ENCODE data around the gene ERRFI1.

ERRFI1 gene

GRCh38 chr1:8020032-8020431, 6.1 kb downstream of the ERRFI1 start:
- in situ Hi-C loops (cut with MboI; ENCODE audit: low sequenced_read_pairs): no loop called here

DNA sequence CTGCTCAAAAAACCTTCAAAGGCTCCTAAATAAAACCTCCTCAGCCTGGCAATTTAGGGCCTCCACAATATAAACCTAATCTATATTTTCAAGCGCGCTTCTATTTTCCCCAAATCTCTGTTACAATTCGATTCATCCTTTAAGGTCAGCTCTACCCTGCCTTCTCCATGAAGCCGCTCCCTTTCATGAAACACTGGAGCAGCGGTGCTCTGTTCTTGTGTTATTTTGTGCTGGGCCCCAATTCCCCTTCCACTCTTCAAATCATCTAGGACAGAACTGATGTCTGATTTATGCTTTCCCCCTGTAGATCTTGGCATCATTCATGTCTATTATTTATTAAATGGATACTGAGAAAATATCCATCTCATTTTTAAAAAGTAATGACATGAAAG, 6.9 kb downstream of the ERRFI1 start:
- in situ Hi-C loops (cut with MboI; ENCODE audit: low sequenced_read_pairs): loop anchor here (10.0 kb wide), 2 partner anchors 326 to 354 kb away; no protein-coding TSS in a partner anchor

- in situ Hi-C loops (cut with MboI; ENCODE audit: low sequenced_read_pairs): loop anchor here (10.0 kb wide), 2 partner anchors 326 to 354 kb away; no protein-coding TSS in a partner anchor
These were observed 7.4 kb downstream of the ERRFI1 start for GRCh38 chr1:8018492-8019228.

DNA sequence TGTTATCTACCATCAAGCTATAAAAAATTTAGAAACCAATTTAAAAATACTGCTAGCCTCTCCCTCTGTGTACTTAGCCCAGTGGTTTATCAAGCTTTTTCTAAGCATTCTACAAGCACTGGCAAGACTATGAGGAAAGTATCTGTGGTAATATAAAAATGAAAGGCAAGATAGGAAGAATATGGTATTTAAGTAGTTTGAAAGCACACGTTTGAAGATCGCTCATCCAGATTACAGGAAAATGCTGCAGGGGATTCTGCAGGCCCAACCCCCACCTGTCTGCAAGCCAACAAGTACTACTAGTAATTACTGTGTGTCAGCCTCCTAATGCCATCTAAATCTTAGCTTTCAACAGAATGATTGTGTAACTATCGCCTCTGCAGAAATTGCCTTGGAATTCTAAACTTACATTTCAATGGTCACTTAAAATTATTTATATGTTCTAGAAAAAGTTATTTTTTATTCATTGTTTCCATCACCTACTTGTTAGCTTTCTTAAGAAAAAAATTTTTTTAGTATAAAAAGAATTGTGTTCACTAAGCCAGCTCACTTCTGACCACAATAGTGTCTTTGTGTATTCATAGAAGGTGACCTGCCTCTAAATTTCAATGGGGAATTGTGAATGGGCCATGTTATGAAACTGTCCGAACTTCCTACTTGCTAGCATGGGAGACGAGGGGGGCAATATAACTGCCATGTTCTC, 8.5 kb downstream of the ERRFI1 start:
- in situ Hi-C loops (cut with MboI; ENCODE audit: low sequenced_read_pairs): loop anchor here (10.0 kb wide), 2 partner anchors 327 to 353 kb away; no protein-coding TSS in a partner anchor

DNA sequence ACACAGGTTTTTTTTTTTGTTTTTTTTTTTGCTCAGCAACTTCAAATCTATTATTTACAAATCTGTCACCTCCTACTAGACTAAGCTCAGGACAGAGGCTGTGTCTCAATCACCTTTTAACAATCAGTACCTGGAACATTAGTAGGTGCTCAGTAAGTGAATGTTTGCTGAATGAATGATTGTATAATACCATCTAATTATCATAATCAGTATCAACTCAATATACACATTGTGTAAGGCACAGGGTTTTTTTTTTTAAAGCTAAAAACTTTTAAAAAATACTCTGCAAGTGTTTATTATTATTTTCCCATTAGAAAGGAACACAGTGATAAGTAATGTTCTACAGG, 9.2 kb downstream of the ERRFI1 start:
- in situ Hi-C loops (cut with MboI; ENCODE audit: low sequenced_read_pairs): loop anchor here (10.0 kb wide), 2 partner anchors 328 to 352 kb away; no protein-coding TSS in a partner anchor

DNA sequence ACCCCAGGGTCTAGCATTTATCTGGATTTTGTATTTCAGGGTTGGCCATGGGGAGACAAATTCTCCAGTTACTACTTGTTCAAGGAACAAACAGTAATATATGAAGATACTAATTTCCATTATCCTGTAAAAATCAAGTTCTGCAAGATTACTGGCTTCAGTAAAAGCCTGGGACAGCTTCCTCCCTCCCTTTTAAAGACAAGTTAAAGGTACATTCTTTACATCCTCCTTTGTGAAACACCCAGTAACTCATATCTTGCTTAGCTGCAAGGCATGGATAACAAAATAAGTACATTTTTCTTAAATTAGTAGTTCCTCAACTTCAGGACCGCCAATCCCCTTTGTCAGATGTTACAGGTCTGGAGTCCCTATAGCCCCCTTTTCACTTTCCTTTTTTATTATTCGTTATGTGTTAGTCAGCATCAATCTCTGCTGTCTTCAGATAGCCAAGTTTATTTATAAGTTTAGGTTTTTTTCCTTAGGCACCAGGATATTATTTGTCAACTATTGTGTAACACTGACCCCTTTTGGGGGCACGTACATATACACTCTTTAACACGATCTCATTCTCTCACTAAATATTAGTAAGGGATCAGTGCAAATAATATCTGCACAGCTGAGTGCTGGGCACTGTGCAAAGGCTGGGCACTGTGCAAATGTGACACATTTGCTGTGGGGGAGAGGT, 9.8 kb downstream of the ERRFI1 start:
- in situ Hi-C loops (cut with MboI; ENCODE audit: low sequenced_read_pairs): loop anchor here (10.0 kb wide), 2 partner anchors 328 to 352 kb away; no protein-coding TSS in a partner anchor

DNA sequence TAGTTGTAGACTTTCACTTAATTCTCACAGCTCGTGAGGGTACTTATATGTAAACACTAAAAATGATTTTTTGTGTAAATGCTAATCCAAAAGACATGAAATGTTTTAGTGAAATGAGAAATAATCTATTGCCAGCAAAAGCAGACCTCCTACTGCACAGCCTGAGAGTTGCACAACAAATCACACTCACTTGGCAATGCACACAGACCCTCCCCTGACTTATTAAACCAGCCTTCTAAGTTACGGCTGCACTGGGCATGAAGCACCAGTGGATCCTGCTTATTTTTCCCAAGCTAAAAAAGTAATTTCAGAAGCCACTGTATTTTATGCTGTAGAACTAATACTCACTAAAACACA, 10.3 kb downstream of the ERRFI1 start:
- in situ Hi-C loops (cut with MboI; ENCODE audit: low sequenced_read_pairs): loop anchor here (10.0 kb wide), 2 partner anchors 329 to 351 kb away; no protein-coding TSS in a partner anchor

DNA sequence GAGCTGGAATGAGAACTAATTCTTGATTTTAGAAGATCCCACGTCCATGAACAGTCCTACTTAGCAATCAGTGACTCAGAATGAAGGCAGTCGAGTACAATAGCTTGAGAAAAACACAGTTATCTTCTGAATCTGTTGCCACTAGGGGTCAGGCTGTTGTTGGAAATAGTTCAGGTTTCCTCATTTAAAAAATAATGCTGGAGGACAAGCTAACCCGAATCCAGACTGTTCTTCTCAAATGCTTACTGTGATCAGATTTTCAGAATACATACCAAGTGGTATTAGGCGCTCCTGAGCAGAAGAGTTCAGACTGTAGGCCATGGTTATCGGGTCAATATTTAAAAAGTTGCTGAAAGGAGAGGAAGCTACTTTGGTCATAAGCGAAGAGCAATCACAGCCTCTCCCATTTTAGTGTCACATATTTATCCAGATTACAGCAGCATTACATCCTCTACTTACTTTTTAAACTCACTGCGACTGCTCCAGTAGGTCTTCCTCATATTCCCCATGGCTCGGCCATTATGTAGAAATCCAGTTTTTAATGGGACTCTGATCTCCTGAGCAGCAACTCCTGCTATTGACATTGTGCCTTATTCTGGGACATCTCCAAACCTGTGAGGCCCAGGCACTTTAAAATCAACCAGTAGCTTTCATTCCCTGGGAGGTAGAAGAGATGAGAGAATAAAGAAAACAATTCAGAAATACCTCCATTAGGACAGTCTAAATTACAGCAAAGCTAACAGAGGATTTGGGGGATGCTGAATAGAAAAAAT, 10.9 kb downstream of the ERRFI1 start:
- in situ Hi-C loops (cut with MboI; ENCODE audit: low sequenced_read_pairs): loop anchor here (10.0 kb wide), 2 partner anchors 330 to 350 kb away; no protein-coding TSS in a partner anchor

- in situ Hi-C loops (cut with MboI; ENCODE audit: low sequenced_read_pairs): loop anchor here (10.0 kb wide), 2 partner anchors 330 to 350 kb away; no protein-coding TSS in a partner anchor
These were observed 11.6 kb downstream of the ERRFI1 start for GRCh38 chr1:8014381-8014988.

DNA sequence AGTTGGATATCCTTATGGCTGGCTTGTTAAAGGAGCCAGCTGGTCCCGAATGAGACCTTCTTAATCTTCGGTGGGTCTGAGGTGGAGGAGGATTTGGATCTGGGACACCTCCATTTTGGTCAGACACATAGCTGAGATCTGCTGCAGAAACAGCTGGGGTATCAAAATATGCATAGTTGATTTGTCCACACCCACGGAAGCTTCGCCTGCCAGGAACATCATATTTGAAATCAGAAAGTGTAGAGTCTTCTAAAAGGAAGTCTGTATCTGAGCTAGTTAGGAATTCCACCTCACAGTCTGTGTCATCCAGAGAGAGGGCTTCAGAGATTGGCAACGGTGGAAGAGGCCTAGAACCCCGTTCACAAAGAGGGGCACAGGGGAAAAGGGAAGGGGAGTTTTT, 12.3 kb downstream of the ERRFI1 start:
- in situ Hi-C loops (cut with MboI; ENCODE audit: low sequenced_read_pairs): loop anchor here (10.0 kb wide), 2 partner anchors 331 to 349 kb away; no protein-coding TSS in a partner anchor

DNA sequence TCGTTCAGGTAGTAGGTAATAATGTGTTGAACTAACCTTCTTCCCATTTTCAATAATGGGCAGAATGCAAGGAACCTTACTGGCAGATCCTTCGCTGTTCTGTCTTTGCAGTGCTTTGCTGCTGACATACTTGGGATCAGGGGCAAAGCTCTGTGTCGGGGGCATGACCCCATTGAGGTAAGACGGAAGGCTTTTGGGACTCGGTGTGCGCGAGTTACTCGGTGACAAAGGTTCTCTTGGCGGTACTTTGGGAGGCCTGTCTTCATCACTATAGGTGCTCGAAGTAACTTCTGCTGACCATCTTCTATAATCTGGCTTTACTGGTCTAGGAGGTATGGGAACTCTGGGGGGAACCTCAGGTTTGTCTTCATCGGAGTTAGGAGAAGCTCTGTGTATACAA, 12.7 kb downstream of the ERRFI1 start:
- in situ Hi-C loops (cut with MboI; ENCODE audit: low sequenced_read_pairs): loop anchor here (10.0 kb wide), 2 partner anchors 331 to 349 kb away; no protein-coding TSS in a partner anchor

DNA sequence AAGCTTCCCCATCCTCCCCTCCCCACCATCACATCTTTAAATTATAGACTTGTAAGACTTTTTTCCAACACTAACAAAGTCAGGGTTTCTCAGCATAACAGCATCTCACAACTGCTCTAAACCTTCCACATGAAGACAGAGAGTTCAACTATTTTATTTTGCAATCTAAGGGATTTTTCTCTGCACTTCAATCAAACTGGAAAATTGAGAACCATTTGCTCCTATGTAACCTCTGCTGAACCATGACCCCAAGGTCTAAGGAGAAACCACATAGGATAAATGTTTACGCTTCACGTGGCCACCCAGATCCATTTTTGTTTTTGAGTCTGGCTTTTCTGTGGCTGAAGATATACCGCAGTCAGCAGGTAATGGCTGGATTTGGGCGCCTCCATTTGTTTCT, 13.2 kb downstream of the ERRFI1 start:
- in situ Hi-C loops (cut with MboI; ENCODE audit: low sequenced_read_pairs): loop anchor here (10.0 kb wide), 2 partner anchors 332 to 348 kb away; no protein-coding TSS in a partner anchor

DNA sequence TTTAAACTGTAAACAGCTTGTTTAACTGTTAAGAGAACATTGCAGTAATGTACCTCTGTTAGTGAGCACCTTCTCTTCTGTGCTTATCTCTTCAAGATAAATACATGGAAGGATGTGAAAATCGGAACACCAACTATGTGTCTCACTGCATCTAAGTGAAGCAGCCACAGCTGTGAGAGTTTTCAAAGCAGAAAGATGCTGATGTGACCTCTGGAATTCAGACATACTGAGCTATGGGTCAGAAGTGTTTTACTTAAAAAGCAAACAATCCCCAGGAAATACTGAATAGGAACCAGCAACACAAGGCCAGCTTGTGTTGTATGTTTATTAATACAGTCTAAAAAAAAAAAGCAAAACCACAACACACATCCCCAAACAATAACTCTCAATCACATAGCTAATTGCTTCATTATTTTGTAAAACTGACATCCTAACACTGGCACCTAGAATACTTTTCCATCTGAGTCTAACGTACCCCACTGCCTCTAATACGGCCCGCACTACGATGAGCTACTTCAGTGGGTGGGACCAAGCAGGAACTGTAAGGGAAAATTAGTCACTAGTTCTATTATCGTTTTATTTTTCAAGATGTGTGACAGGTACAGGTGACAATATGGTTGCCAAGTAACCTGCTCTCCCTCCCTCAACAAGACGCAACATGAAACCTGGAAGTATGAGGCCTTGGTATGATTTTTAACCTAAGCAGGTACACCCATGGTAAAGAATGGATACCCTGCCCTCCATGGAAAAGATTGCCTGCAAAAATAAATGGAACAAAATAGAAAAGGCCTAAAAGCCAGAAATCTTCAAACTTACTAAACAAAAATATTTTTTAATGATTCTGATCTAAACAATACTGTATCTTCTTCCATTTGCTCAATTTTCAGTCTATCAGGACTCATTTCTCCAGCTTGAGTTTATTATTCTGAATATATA, 13.9 kb downstream of the ERRFI1 start:
- in situ Hi-C loops (cut with MboI; ENCODE audit: low sequenced_read_pairs): loop anchor here (10.0 kb wide), 2 partner anchors 333 to 347 kb away; no protein-coding TSS in a partner anchor

GRCh38 chr1:8011016-8011415, 15.1 kb downstream of the ERRFI1 start:
- in situ Hi-C loops (cut with MboI; ENCODE audit: low sequenced_read_pairs): loop anchor here (10.0 kb wide), 2 partner anchors 334 to 346 kb away; no protein-coding TSS in a partner anchor

DNA sequence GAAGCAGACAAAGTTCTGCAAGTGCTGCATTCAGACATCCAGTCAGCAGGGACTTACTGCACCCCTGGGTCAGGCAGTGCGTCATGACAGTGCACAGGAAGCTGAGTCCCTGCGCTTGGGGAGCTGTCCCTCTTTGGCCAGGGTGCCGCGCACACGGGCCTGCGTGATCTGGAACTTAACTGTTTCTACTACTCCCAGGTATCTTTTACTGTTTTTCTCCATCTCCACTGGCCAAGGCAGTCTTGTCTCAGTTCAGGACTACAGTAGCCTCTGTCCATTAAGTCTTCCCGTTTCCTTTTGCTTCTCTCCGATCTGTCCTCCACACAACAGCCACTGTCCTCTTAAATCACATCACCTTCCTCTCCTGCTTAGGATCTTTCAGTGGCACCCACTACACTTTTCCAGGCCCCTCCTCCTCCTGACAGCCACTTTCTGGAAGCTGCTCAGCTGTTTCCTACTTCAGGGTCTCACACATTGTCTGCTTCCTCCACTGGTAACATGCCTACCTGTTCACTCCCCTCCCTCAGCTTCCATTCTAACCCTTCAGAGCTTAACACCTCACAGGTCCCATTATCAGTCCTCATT, 15.9 kb downstream of the ERRFI1 start:
- in situ Hi-C loops (cut with MboI; ENCODE audit: low sequenced_read_pairs): loop anchor here (10.0 kb wide), 2 partner anchors 335 to 345 kb away; no protein-coding TSS in a partner anchor

GRCh38 chr1:8009043-8010002, 16.8 kb downstream of the ERRFI1 start:
- in situ Hi-C loops (cut with MboI; ENCODE audit: low sequenced_read_pairs): loop anchor here (10.0 kb wide), 2 partner anchors 335 to 345 kb away; no protein-coding TSS in a partner anchor
